T-helper 17 cell (primary cell): ENCODE data around the gene DCDC1. TPM values are rescaled to one million over a fixed set of nuclear protein-coding genes. Genes with fewer than 3 reads are reported as not detected.

ENCODE experiments used
- ATAC-seq: fragments of 150-1000 bp; cut with Tn5 transposase; 2 replicates; pipeline ENCODE4 v1.10.0; 2021; ENCODE audit warnings: mild to moderate bottlenecking, moderate library complexity
- DNase-seq, 3 donors: peaks; one replicate each; pipeline versions ENCODE4 v3.0.0 to v3.0.0-alpha.2; 2020 to 2021
- H3K9me3 ChIP-seq: one replicate; pipeline ENCODE4 v1.7.0; 2013; ENCODE audit warnings: low read length, mild to moderate bottlenecking; ENCODE audit not compliant: control insufficient read depth, poor library complexity, severe bottlenecking
- H3K27ac Mint-ChIP-seq: one replicate; pipeline ENCODE4 v1.8.0; 2022; ENCODE audit warnings: mild to moderate bottlenecking, moderate library complexity, mixed read lengths
- H3K27me3 Mint-ChIP-seq: one replicate; pipeline ENCODE4 v1.8.0; 2022; ENCODE audit warnings: mixed read lengths
- H3K36me3 Mint-ChIP-seq: one replicate; pipeline ENCODE4 v1.8.0; 2022; ENCODE audit warnings: low read depth, mixed read lengths
- H3K4me1 Mint-ChIP-seq: one replicate; pipeline ENCODE4 v1.8.0; 2022; ENCODE audit warnings: mild to moderate bottlenecking, mixed read lengths
- H3K4me3 Mint-ChIP-seq: one replicate; pipeline ENCODE4 v1.8.0; 2022; ENCODE audit warnings: mild to moderate bottlenecking, moderate library complexity, mixed read lengths
- total RNA-seq, 4 donors: library from RNA in 2 of 4; stranded (reverse) in 2 of 4; gene quantifications; one replicate each; pipeline ENCODE4 v1.2.3 and lab custom pipeline; 2022 to 2026

DCDC1 gene
- under 1 TPM; 0.21 to 0.45 TPM for total RNA-seq
- 0.38 to 0.93 reads per million in 2 donors for total RNA-seq (lab: John Stamatoyannopoulos, UW)

DNA sequence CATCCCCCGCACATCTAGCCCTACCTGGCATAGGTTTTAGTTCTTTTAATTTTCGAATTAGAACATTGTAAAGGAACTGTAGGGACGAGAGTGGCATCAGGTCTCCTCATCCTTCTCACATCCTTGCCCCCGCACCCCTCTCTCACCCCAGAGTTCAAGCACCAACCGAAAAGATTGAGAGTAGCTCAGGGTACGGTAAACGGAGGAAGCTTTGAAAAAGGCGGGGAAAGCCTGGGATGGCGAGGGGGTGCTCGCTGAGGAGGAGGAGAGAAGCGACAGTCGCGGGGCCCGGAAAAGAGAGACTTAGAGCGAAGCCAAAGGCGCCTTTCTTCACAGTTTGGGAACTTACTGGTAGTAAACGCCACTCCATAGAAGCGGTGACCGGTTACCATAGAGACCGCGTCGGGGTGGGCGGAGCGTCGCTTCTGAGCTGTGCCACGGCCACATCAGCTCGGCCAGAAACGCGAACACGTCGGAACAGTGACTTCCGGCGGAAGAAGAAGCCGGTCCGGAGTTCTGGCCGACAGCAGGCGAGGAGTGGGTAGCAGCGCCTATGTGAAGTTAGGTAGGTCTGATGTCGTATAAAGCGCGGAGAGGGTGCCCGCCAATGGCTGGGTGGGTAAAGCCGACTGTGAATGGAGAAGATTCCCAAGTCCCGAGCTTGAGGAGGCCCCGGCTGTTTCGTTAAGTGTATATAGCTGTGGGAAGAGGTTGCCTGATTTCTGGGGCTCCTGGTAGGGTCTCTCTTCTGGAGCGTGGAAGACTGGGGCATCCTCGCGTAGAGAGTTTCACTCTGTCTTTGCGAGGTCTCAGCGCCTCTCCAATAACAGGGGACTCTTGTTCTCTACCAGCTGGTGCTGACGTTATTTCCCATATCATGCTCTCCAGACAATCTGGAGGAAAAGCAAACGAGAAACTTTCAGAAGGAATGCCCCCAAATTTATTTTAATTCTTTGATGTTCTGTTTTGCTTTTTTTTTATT, at the start of gene DCDC1, which contains the start of gene DNAJC24:
TSS of gene DCDC1 (minus strand) at position 392 of the 982 bp plus-strand sequence. CDS start 41,459 bp downstream, outside the sequence.
TSS of gene DNAJC24 (plus strand) at position 513 of the 982 bp plus-strand sequence. CDS start 889 bp downstream, outside the sequence.
- peaks cover 43% of the 10 kb centered on the region for H3K4me1 Mint-ChIP-seq
- H3K9me3 ChIP-seq = no peaks in the 10 kb centered on the region
- no peaks in the 10 kb centered on the region for H3K27me3 Mint-ChIP-seq
- H3K4me3 Mint-ChIP-seq = peak within 1 kb of the TSS; percentile 99
- DNase-seq (peak; percentile 77 to 89 (median 85)), ATAC-seq (peak; percentile 96)
- peaks cover 5% of the 10 kb centered on the region for H3K36me3 Mint-ChIP-seq
- peak within 1 kb of the TSS; percentile 95 for H3K27ac Mint-ChIP-seq

- Mint-ChIP-seq H3K4me3 (no peak overlapping the region), H3K27me3 (no peaks in the 10 kb centered on the region), H3K36me3 (no peaks in the 10 kb centered on the region), H3K4me1 (peaks cover 6% of the 10 kb centered on the region), H3K27ac (no peak overlapping the region)
- H3K9me3 ChIP-seq = no peaks in the 10 kb centered on the region
- DNase-seq (no peak), ATAC-seq (no peak)
Observed at GRCh38 chr11:31419138-31419537, 49.6 kb upstream of the DCDC1 start.

GRCh38 chr11:31417816-31418215, 48.3 kb upstream of the DCDC1 start:
- DNase-seq = no peak
- no peaks in the 10 kb centered on the region for H3K9me3 ChIP-seq
- ATAC-seq = no peak
- no peaks in the 10 kb centered on the region for H3K27me3 Mint-ChIP-seq
- H3K36me3 Mint-ChIP-seq = no peaks in the 10 kb centered on the region
- no peak overlapping the region for H3K27ac Mint-ChIP-seq
- H3K4me3 Mint-ChIP-seq = no peak overlapping the region
- peaks cover 4% of the 10 kb centered on the region for H3K4me1 Mint-ChIP-seq

GRCh38 chr11:31417357-31417756, 47.8 kb upstream of the DCDC1 start:
- no peak overlapping the region for H3K4me3 Mint-ChIP-seq
- no peaks in the 10 kb centered on the region for H3K9me3 ChIP-seq
- no peak overlapping the region for H3K27ac Mint-ChIP-seq
- DNase-seq = no peak
- no peaks in the 10 kb centered on the region for H3K36me3 Mint-ChIP-seq
- H3K4me1 Mint-ChIP-seq = peaks cover 4% of the 10 kb centered on the region
- no peak for ATAC-seq
- H3K27me3 Mint-ChIP-seq = no peaks in the 10 kb centered on the region

- H3K27ac Mint-ChIP-seq = no peak overlapping the region
- no peak for DNase-seq
- no peaks in the 10 kb centered on the region for H3K36me3 Mint-ChIP-seq
- H3K4me3 Mint-ChIP-seq = no peak overlapping the region
- H3K9me3 ChIP-seq = no peaks in the 10 kb centered on the region
- no peaks in the 10 kb centered on the region for H3K27me3 Mint-ChIP-seq
- no peak for ATAC-seq
- H3K4me1 Mint-ChIP-seq = peaks cover 4% of the 10 kb centered on the region
Observed at GRCh38 chr11:31415435-31415834, 45.9 kb upstream of the DCDC1 start.

DNA sequence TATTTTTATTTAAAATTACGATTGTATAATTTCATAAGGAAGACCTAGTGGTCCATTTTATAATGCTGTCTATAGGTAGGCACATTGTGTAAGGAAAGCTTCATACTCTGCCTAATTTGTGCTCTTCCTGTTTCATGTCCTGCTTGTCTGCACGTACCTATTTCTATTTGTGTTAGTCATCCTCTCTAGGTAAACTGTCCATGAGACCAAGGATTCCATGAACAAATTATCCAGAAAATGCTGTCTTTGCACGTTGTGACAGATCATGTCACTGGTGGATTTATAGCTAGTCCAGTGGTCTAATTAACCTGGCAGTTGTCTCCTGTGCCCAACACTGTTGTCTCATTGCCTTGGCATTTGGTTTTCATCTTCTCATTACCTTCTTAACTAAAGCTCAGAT, 44.8 kb upstream of the DCDC1 start:
- H3K9me3 ChIP-seq = no peaks in the 10 kb centered on the region
- H3K27me3 Mint-ChIP-seq = no peaks in the 10 kb centered on the region
- H3K27ac Mint-ChIP-seq = no peak overlapping the region
- peaks cover 4% of the 10 kb centered on the region for H3K4me1 Mint-ChIP-seq
- H3K4me3 Mint-ChIP-seq = no peak overlapping the region
- ATAC-seq (no peak), DNase-seq (no peak)
- H3K36me3 Mint-ChIP-seq = no peaks in the 10 kb centered on the region

DNA sequence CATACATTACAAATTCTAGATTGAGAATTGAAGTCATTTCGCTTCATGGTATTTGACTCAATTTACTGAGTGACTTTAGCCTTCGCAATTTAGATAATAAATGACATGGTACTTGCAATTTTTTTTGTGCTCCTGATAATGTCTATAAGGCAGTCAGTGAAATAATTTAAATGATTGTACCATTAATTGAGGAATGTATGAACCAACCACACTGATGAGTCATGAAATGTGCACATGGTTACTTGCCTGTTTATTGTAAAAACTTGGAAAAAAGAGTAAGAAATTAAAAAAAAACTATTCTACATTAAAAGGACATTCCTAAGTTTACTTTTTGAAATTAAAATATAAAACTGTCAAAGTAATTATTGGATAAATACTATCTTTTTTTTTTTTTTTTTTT, 43.4 kb upstream of the DCDC1 start:
- Mint-ChIP-seq H3K36me3 (no peaks in the 10 kb centered on the region), H3K27ac (no peak overlapping the region), H3K4me3 (no peak overlapping the region), H3K4me1 (peaks cover 4% of the 10 kb centered on the region), H3K27me3 (no peaks in the 10 kb centered on the region)
- no peaks in the 10 kb centered on the region for H3K9me3 ChIP-seq
- DNase-seq = no peak
- ATAC-seq = no peak

DNA sequence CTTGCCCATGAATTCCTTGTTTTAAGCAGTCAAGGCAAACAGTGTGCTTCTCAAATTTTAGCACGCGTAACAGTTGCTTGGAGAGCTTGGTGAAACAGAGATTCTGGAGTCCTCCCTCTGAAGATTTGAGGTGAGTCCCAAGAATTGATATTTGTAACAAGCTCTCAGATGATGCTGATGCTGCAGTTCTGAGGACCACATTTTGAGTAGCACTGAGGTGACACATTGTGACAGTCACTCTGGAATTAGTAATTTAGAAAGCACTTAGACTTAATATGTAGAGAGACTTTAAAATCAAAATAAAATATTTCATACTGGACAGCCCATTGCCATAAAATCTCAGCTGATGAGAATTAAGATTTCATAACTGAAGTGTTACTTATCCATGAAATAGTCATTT, 38.7 kb upstream of the DCDC1 start:
- H3K9me3 ChIP-seq = no peaks in the 10 kb centered on the region
- Mint-ChIP-seq H3K27ac (no peak overlapping the region), H3K27me3 (no peaks in the 10 kb centered on the region), H3K4me3 (no peak overlapping the region), H3K36me3 (peaks cover 3% of the 10 kb centered on the region), H3K4me1 (peaks cover 8% of the 10 kb centered on the region)
- no peak for ATAC-seq
- no peak for DNase-seq

- no peak overlapping the region for H3K4me3 Mint-ChIP-seq
- H3K36me3 Mint-ChIP-seq = peaks cover 9% of the 10 kb centered on the region
- H3K27ac Mint-ChIP-seq = no peak overlapping the region
- peaks cover 8% of the 10 kb centered on the region for H3K4me1 Mint-ChIP-seq
- no peak for ATAC-seq
- DNase-seq = no peak
- no peaks in the 10 kb centered on the region for H3K27me3 Mint-ChIP-seq
- no peaks in the 10 kb centered on the region for H3K9me3 ChIP-seq
Observed at GRCh38 chr11:31404614-31405013, 35.1 kb upstream of the DCDC1 start.

GRCh38 chr11:31397239-31397834, 27.8 kb upstream of the DCDC1 start:
- H3K27ac Mint-ChIP-seq = no peak overlapping the region
- H3K4me1 Mint-ChIP-seq = peaks cover 15% of the 10 kb centered on the region
- H3K9me3 ChIP-seq = no peaks in the 10 kb centered on the region
- peaks cover 7% of the 10 kb centered on the region for H3K36me3 Mint-ChIP-seq
- no peak for DNase-seq
- H3K27me3 Mint-ChIP-seq = no peaks in the 10 kb centered on the region
- ATAC-seq = no peak
- no peak overlapping the region for H3K4me3 Mint-ChIP-seq

DNA sequence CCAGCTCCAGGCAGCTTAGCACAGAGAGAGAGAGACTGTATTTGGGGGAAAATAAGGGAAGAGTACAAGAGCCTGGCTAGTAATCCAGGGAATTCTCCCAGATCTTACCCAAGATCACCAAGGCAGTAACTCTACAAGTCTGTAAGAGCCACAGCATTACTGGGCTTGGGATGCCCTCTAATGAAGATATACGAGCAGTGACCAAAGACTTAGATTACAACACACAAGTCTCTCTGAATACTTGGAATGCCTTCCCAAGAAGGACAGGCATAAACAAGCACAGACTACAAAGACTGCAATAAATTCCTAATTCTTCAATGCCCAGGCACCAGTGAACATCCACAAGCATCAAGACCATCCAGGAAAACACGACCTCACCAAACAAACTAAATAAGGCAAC, 17.8 kb upstream of the DCDC1 start:
- peaks cover 26% of the 10 kb centered on the region for H3K4me1 Mint-ChIP-seq
- no peaks in the 10 kb centered on the region for H3K27me3 Mint-ChIP-seq
- no peak overlapping the region for H3K27ac Mint-ChIP-seq
- peaks cover 4% of the 10 kb centered on the region for H3K36me3 Mint-ChIP-seq
- DNase-seq = no peak
- H3K9me3 ChIP-seq = no peaks in the 10 kb centered on the region
- no peak for ATAC-seq
- H3K4me3 Mint-ChIP-seq = no peak overlapping the region

DNA sequence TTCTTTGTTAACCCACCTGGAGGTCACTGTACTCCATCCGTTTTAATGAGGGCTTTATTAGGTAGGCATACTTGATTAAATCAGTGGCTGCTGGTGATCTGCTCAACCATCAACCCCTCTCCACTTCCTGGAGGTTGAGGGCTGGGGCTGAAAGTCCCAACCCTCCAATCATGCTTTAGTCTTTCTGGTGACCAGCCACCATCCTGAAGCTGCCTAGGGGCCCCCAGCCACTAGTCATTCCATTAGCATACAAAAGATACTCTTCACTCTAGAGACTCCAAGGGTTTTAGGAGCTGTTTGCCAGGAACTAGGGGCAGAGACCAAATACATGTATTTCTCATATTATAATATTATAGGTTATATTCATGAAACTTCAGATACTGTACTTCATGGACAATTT, 13.6 kb upstream of the DCDC1 start:
- Mint-ChIP-seq H3K4me3 (no peak overlapping the region), H3K36me3 (peaks cover 4% of the 10 kb centered on the region), H3K4me1 (peaks cover 20% of the 10 kb centered on the region), H3K27ac (no peak overlapping the region), H3K27me3 (no peaks in the 10 kb centered on the region)
- H3K9me3 ChIP-seq = no peaks in the 10 kb centered on the region
- ATAC-seq (no peak), DNase-seq (no peak)

DNA sequence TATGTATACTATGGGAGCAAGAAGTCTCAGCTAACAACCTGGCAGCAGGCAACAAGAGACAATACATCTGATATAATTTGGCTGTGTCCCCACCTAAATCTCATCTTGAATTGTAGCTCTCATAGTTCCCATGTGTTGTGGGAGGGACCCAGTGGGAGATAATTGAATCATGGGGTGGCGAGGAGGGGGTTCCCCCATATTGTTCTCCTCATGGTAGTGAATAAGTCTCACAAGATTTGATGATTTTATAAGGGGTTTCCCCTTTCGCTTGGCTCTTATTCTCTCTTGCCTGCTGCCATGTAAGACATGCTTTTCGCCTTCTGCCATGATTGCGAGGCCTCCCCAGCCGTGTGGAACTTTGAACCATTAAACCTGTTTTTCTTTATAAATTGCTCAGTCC, 6.3 kb upstream of the DCDC1 start:
- Mint-ChIP-seq H3K36me3 (peaks cover 10% of the 10 kb centered on the region), H3K27ac (no peak overlapping the region), H3K4me1 (peaks cover 32% of the 10 kb centered on the region), H3K27me3 (no peaks in the 10 kb centered on the region), H3K4me3 (no peak overlapping the region)
- H3K9me3 ChIP-seq = no peaks in the 10 kb centered on the region
- no peak for ATAC-seq
- no peak for DNase-seq
